Osteocyte (in vitro differentiated cells): ENCODE data around the gene SPATA6. TPM values are rescaled to one million over a fixed set of nuclear protein-coding genes. Genes with fewer than 3 reads are reported as not detected.

ENCODE experiments used
- DNase-seq: peaks from one replicate; pipeline ENCODE4 v3.0.0; 2021; ENCODE audit warnings: mixed read lengths; ENCODE audit not compliant: unreplicated experiment; ENCODE audit errors: extremely low spot score
- H3K27ac Mint-ChIP-seq: one replicate; pipeline ENCODE4 v1.8.0; 2021; ENCODE audit warnings: mild to moderate bottlenecking, mixed read lengths; ENCODE audit not compliant: unreplicated experiment
- H3K27me3 Mint-ChIP-seq: one replicate; pipeline ENCODE4 v1.8.0; 2021; ENCODE audit warnings: mixed read lengths; ENCODE audit not compliant: unreplicated experiment
- H3K36me3 Mint-ChIP-seq: one replicate; pipeline ENCODE4 v1.8.0; 2021; ENCODE audit warnings: mixed read lengths; ENCODE audit not compliant: unreplicated experiment
- H3K4me1 Mint-ChIP-seq: one replicate; pipeline ENCODE4 v1.8.0; 2021; ENCODE audit warnings: mixed read lengths; ENCODE audit not compliant: unreplicated experiment
- H3K4me3 Mint-ChIP-seq: one replicate; pipeline ENCODE4 v1.8.0; 2021; ENCODE audit warnings: mild to moderate bottlenecking, moderate library complexity, mixed read lengths; ENCODE audit not compliant: unreplicated experiment
- H3K9me3 Mint-ChIP-seq: one replicate; pipeline ENCODE4 v1.8.0; 2021; ENCODE audit warnings: mixed read lengths; ENCODE audit not compliant: unreplicated experiment
- total RNA-seq: library from RNA; stranded (reverse); gene quantifications from 2 replicates; pipeline ENCODE4 v1.2.1, GENCODE V29; 2021
- TF ChIP-seq, protein P1 (sequence below): fragments of 200-600 bp; sonication (generic); IDR thresholded peaks from 2 replicates; pipeline ENCODE4 v1.5.0; 2021; ENCODE audit warnings: antibody characterized with exemption, mild to moderate bottlenecking, moderate library complexity

SPATA6 gene
- total RNA-seq, 1 donor from 2014 or later: 9.9 TPM

DNA sequence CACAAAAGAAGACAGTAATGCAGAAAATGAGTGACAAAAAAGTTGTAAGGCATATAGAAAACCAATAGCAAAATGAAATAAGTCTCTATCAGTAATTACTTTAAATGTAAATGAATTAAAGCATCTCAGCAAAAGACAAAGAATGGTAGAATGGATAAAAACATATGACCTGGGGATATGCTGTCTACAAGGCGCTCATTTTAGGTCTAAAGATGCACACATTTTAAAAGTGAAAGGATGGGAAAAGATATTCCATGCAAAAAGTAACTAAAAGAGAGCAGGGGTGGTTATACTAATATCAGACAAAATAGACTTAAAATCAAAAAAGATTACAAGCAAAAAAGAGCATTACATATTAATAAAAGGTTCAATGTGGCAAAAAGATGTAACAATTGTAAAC is 41.2 kb downstream of the SPATA6 start:
- Mint-ChIP-seq H3K4me3 (no peak overlapping the region), H3K36me3 (no peaks in the 10 kb centered on the region), H3K27ac (no peak overlapping the region), H3K9me3 (no peaks in the 10 kb centered on the region), H3K4me1 (peaks cover 4% of the 10 kb centered on the region), H3K27me3 (no peaks in the 10 kb centered on the region)
- DNase-seq: no peak
- TF ChIP-seq, protein P1, sequence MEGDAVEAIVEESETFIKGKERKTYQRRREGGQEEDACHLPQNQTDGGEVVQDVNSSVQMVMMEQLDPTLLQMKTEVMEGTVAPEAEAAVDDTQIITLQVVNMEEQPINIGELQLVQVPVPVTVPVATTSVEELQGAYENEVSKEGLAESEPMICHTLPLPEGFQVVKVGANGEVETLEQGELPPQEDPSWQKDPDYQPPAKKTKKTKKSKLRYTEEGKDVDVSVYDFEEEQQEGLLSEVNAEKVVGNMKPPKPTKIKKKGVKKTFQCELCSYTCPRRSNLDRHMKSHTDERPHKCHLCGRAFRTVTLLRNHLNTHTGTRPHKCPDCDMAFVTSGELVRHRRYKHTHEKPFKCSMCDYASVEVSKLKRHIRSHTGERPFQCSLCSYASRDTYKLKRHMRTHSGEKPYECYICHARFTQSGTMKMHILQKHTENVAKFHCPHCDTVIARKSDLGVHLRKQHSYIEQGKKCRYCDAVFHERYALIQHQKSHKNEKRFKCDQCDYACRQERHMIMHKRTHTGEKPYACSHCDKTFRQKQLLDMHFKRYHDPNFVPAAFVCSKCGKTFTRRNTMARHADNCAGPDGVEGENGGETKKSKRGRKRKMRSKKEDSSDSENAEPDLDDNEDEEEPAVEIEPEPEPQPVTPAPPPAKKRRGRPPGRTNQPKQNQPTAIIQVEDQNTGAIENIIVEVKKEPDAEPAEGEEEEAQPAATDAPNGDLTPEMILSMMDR: no peak

DNA sequence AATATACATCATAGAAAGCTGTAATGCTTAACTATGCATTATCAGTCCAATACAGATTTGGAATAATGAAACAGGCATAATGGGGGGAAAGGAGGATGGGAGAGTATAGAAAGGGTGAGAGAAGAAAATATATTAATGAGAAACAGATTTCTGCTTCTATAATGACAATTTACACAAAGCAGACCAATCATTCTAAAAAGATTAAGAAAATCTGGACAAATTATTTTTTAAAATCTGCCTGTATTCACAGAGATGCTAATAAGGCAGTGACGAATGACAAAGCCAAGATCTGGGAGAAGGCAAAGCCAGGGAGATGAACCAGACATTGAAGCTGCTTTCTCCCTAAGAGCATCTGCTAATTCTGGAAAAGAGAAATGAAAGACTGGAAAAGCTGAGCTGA is 50.0 kb downstream of the SPATA6 start:
- no peaks in the 10 kb centered on the region for H3K9me3 Mint-ChIP-seq
- no peak for DNase-seq
- H3K4me1 Mint-ChIP-seq: no peaks in the 10 kb centered on the region
- H3K27ac Mint-ChIP-seq: no peak overlapping the region
- no peaks in the 10 kb centered on the region for H3K36me3 Mint-ChIP-seq
- no peak overlapping the region for H3K4me3 Mint-ChIP-seq
- H3K27me3 Mint-ChIP-seq: no peaks in the 10 kb centered on the region
- TF ChIP-seq, protein P1: no peak

DNA sequence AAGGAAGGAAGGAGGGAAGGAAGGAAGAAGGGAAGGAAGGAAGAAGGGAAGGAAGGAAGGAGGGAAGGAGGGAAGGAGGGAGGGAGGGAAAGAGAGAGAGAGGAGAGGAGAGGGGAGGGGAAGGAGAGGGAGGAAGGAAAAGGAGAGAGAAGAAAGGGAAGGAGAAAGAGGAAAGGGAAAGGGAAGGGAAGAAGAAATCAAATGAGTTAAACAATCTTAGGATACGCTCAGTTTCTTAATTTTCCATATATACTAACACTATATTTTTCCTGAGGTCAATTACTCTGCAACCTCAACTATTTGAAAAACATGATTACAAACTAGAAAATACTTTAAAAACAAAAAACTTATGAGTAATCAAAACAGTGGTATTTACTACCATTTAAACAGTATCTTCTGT is 53.3 kb downstream of the SPATA6 start:
- TF ChIP-seq, protein P1: no peak
- Mint-ChIP-seq H3K4me1 (no peaks in the 10 kb centered on the region), H3K9me3 (no peaks in the 10 kb centered on the region), H3K4me3 (no peak overlapping the region), H3K27me3 (no peaks in the 10 kb centered on the region), H3K27ac (no peak overlapping the region), H3K36me3 (no peaks in the 10 kb centered on the region)
- DNase-seq: no peak

DNA sequence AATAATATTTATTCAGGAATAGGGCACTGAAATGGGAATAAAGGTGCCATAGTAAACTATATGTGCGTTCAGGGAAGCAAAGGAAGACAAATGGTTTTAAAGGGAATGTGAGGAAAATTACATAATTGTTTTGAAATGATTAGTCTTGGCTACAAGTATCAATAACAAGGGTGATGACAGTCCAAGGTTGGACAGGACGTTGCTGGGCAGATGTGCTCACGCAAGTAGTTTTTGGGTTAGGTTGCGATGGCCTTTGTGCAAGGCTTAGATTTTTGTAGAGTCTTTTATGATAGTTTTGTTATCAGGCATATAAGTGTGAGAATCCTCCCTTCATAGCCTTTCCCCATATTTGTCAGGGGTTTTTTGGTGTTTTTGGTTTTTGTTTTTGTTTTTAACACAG is 57.0 kb downstream of the SPATA6 start:
- H3K27ac Mint-ChIP-seq: no peak overlapping the region
- no peaks in the 10 kb centered on the region for H3K36me3 Mint-ChIP-seq
- no peaks in the 10 kb centered on the region for H3K9me3 Mint-ChIP-seq
- H3K27me3 Mint-ChIP-seq: no peaks in the 10 kb centered on the region
- H3K4me1 Mint-ChIP-seq: no peaks in the 10 kb centered on the region
- TF ChIP-seq, protein P1: no peak
- no peak for DNase-seq
- H3K4me3 Mint-ChIP-seq: no peak overlapping the region

DNA sequence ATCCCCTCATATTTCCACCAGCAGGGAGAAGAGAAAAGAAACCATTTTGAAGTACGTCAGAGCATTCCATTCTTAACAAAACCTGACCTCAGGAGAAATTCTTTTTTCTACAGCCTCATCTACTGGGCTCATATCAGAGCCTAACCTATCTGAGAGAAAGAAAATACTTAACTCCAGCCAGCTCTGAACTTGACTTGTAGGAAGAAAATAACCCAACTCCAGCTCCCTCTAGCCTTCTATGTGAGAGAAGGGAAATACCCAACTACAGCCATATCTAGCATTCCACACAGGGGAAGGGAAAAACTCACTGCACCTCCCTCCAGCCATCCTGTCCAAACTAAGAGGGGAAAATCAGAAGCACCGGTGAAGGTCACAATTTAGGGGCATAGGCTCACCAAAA is 57.7 kb downstream of the SPATA6 start:
- no peak overlapping the region for H3K27ac Mint-ChIP-seq
- TF ChIP-seq, protein P1: no peak
- H3K27me3 Mint-ChIP-seq: no peaks in the 10 kb centered on the region
- no peaks in the 10 kb centered on the region for H3K9me3 Mint-ChIP-seq
- no peaks in the 10 kb centered on the region for H3K36me3 Mint-ChIP-seq
- no peak for DNase-seq
- no peak overlapping the region for H3K4me3 Mint-ChIP-seq
- H3K4me1 Mint-ChIP-seq: no peaks in the 10 kb centered on the region
